ENCODE results near the gene GPRC5A. TPM values are rescaled to one million over a fixed set of nuclear protein-coding genes. Genes with fewer than 3 reads are reported as not detected.

The GPRC5A gene
- total and polyA plus RNA-seq, 10 of the 15 experiments (the other 5 are each of a cell fraction or from before 2014, with no cell fraction given), result 0.10 to 2.8 (median 1.1) TPM

DNA sequence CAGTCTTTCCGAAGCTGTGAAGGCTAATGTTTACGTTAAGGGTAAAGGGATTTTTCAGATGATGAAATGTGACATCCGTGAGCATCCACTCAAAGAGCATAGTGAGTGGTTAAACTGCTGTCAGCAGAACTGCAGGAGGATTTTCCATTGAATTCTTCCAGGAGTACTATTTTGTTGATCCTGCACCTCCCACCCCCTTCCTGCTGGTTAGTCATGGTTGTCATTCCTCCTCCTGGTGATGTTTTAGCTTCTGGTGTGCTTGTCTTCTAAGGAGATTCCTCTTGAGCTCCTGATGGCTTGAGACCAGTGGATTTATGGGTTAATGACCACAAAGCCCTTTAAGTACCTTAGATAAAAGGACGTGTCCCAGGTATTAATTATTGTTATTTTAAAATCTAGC lies 63.0 kb downstream of the GPRC5A start:
- FAIRE-seq, result no peak

More for the DNA sequence above, 63.0 kb downstream of the GPRC5A start:
- Histone ChIP-seq H3K36me3 (ENCODE audit: control insufficient read depth in 2 of 2, insufficient read depth in 2 of 2, low read length in 1 of 2) (no peaks in the 10 kb centered on the region), H3K79me2 (ENCODE audit: control insufficient read depth, insufficient read depth, low read length) (no peaks in the 10 kb centered on the region), H3K4me2 (ENCODE audit: control insufficient read depth, insufficient read depth) (no peak overlapping the region), H3K9ac (ENCODE audit: control insufficient read depth, insufficient read depth, low read length) (no peak overlapping the region), H3K4me3 (no peak overlapping the region), H4K20me1 (ENCODE audit: control insufficient read depth, insufficient read depth) (no peaks in the 10 kb centered on the region), H3K4me1 (ENCODE audit: control insufficient read depth, insufficient read depth, low read length) (no peaks in the 10 kb centered on the region), H2AFZ (ENCODE audit: control insufficient read depth, low read depth, low read length) (no peak overlapping the region), H3K27me3 (replicated peaks in 1 of 2; ENCODE audit: control insufficient read depth in 2 of 2, insufficient read depth in 2 of 2, low read length in 1 of 2) (peaks cover 0 to 3% of the 10 kb centered on the region in 2 experiments; a peak in 2 of 4 replicates), H3K27ac (ENCODE audit: control insufficient read depth, insufficient read depth) (no peak overlapping the region), H3K9me3 (replicated peaks; ENCODE audit: control insufficient read depth, insufficient read depth, low read length) (no peaks in the 10 kb centered on the region)
- DNase-seq (ENCODE audit: low read depth, low spot score) (no peak), ATAC-seq (no peak)
- ChIA-PET SMC1A (ENCODE audit: uncharacterized antibody, unreplicated experiment) (no interaction called here), POLR2A (no interaction called here), CTCF (no interaction called here), RAD21 (ENCODE audit: unreplicated experiment) (no interaction called here)
- intact Hi-C loops (cut with micrococcal nuclease; ENCODE audit: unreplicated experiment) (no loop called here), in situ Hi-C loops (cut with MboI) (no loop called here)
- 58% methylated on average over 4 of the region's 4 CpGs for WGBS (ENCODE audit: insufficient coverage, insufficient replicate concordance, low lambda C conversion rate, missing lambda C conversion rate)
- TF ChIP-seq, protein P1, sequence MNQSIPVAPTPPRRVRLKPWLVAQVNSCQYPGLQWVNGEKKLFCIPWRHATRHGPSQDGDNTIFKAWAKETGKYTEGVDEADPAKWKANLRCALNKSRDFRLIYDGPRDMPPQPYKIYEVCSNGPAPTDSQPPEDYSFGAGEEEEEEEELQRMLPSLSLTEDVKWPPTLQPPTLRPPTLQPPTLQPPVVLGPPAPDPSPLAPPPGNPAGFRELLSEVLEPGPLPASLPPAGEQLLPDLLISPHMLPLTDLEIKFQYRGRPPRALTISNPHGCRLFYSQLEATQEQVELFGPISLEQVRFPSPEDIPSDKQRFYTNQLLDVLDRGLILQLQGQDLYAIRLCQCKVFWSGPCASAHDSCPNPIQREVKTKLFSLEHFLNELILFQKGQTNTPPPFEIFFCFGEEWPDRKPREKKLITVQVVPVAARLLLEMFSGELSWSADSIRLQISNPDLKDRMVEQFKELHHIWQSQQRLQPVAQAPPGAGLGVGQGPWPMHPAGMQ (IDR thresholded peaks at IDR 0.05; ENCODE audit: borderline replicate concordance), result no peak
- TF ChIP-seq, protein P2, sequence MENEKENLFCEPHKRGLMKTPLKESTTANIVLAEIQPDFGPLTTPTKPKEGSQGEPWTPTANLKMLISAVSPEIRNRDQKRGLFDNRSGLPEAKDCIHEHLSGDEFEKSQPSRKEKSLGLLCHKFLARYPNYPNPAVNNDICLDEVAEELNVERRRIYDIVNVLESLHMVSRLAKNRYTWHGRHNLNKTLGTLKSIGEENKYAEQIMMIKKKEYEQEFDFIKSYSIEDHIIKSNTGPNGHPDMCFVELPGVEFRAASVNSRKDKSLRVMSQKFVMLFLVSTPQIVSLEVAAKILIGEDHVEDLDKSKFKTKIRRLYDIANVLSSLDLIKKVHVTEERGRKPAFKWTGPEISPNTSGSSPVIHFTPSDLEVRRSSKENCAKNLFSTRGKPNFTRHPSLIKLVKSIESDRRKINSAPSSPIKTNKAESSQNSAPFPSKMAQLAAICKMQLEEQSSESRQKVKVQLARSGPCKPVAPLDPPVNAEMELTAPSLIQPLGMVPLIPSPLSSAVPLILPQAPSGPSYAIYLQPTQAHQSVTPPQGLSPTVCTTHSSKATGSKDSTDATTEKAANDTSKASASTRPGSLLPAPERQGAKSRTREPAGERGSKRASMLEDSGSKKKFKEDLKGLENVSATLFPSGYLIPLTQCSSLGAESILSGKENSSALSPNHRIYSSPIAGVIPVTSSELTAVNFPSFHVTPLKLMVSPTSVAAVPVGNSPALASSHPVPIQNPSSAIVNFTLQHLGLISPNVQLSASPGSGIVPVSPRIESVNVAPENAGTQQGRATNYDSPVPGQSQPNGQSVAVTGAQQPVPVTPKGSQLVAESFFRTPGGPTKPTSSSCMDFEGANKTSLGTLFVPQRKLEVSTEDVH (IDR thresholded peaks at IDR 0.05; ENCODE audit: low read depth, partially characterized antibody), result no peak
- TF ChIP-seq MEF2B (IDR thresholded peaks at IDR 0.05; ENCODE audit: partially characterized antibody, poor library complexity, severe bottlenecking), result no peak
- TF ChIP-seq NRF1 (conservative IDR thresholded peaks at IDR 0.05; ENCODE audit: low read depth, low read length), result no peak
- no peak for TF ChIP-seq ZNF217 (IDR thresholded peaks at IDR 0.05)
- no peak for TF ChIP-seq EED (IDR thresholded peaks at IDR 0.05; ENCODE audit: low read depth)
- no peak for TF ChIP-seq SREBF2 (IDR thresholded peaks at IDR 0.05; ENCODE audit: low read length)
- no peak for TF ChIP-seq SP1 (IDR thresholded peaks at IDR 0.05; ENCODE audit: low read depth, low read length)
- TF ChIP-seq BACH1 (IDR thresholded peaks at IDR 0.05; ENCODE audit: borderline replicate concordance), result no peak
- TF ChIP-seq LARP7 (IDR thresholded peaks at IDR 0.05), result no peak
- TF ChIP-seq SMAD5 (IDR thresholded peaks at IDR 0.05; ENCODE audit: low read depth), result no peak
- TF ChIP-seq, protein P3, sequence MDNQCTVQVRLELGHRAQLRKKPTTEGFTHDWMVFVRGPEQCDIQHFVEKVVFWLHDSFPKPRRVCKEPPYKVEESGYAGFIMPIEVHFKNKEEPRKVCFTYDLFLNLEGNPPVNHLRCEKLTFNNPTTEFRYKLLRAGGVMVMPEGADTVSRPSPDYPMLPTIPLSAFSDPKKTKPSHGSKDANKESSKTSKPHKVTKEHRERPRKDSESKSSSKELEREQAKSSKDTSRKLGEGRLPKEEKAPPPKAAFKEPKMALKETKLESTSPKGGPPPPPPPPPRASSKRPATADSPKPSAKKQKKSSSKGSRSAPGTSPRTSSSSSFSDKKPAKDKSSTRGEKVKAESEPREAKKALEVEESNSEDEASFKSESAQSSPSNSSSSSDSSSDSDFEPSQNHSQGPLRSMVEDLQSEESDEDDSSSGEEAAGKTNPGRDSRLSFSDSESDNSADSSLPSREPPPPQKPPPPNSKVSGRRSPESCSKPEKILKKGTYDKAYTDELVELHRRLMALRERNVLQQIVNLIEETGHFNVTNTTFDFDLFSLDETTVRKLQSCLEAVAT (IDR thresholded peaks at IDR 0.05), result no peak
- TF ChIP-seq, protein P4, sequence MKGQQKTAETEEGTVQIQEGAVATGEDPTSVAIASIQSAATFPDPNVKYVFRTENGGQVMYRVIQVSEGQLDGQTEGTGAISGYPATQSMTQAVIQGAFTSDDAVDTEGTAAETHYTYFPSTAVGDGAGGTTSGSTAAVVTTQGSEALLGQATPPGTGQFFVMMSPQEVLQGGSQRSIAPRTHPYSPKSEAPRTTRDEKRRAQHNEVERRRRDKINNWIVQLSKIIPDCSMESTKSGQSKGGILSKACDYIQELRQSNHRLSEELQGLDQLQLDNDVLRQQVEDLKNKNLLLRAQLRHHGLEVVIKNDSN (IDR thresholded peaks at IDR 0.05; ENCODE audit: borderline replicate concordance, extremely low read length, insufficient read depth, low read depth, low read length), result no peak
- TF ChIP-seq IKZF2 (IDR thresholded peaks at IDR 0.05), result no peak
- TF ChIP-seq, protein P5, sequence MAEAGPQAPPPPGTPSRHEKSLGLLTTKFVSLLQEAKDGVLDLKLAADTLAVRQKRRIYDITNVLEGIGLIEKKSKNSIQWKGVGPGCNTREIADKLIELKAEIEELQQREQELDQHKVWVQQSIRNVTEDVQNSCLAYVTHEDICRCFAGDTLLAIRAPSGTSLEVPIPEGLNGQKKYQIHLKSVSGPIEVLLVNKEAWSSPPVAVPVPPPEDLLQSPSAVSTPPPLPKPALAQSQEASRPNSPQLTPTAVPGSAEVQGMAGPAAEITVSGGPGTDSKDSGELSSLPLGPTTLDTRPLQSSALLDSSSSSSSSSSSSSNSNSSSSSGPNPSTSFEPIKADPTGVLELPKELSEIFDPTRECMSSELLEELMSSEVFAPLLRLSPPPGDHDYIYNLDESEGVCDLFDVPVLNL (IDR thresholded peaks at IDR 0.05; ENCODE audit: low read depth, low read length), result no peak
- TF ChIP-seq NFXL1 (IDR thresholded peaks at IDR 0.05; ENCODE audit: borderline replicate concordance), result no peak
- no TSS peak for BruUV-seq (replicated peaks)

All from GM12878 (cell line).